Right lobe of liver (tissue), 6 donors: ENCODE results near the gene FILIP1. TPM values are rescaled to one million over a fixed set of nuclear protein-coding genes. Genes with fewer than 3 reads are reported as not detected.

Experiments
- ATAC-seq, 4 donors: fragments of 200-7000 bp; cut with Tn5 transposase; one replicate each; pipeline ENCODE4 v1.9.1; 2020; ENCODE audit warnings: mild to moderate bottlenecking in 4 of 4, moderate library complexity in 4 of 4
- DNase-seq, 3 donors: peaks; one replicate each; pipeline ENCODE4 v3.0.0-alpha.2; 2020
- H3K27ac ChIP-seq, 3 donors: fragments of 200-600 bp; one replicate each; pipeline ENCODE4 v1.8.0; 2022
- H3K27me3 ChIP-seq, 2 donors: fragments of 200-600 bp; one replicate each; pipeline ENCODE4 v1.8.0; 2022
- H3K36me3 ChIP-seq, 4 donors: fragments of 200-600 bp; sonication (generic) in 1 of 4; one replicate each; pipeline versions ENCODE4 v1.5.1 to v1.8.0; 2017 to 2022; ENCODE audit warnings: control low read depth in 1 of 4
- H3K4me1 ChIP-seq, 4 donors: fragments of 200-600 bp; sonication (generic) in 1 of 4; one replicate each; pipeline versions ENCODE4 v1.5.1 to v1.8.0; 2017 to 2022; ENCODE audit warnings: control low read depth in 1 of 4
- H3K4me3 ChIP-seq, 3 donors: fragments of 200-600 bp; one replicate each; pipeline ENCODE4 v1.8.0; 2022
- H3K9me3 ChIP-seq, 4 donors: fragments of 200-600 bp; sonication (generic) in 1 of 4; one replicate each; pipeline versions ENCODE4 v1.5.1 to v1.8.0; 2017 to 2022; ENCODE audit warnings: control low read depth in 1 of 4
- POLR2A ChIP-seq: fragments of 450-650 bp; IDR thresholded peaks from one replicate; pipeline ENCODE4 v1.6.1; 2017; ENCODE audit warnings: antibody characterized with exemption, mild to moderate bottlenecking
- WGBS: methylation state at CpG from one replicate; pipeline ENCODE4 v1.1.6; 2018; ENCODE audit warnings: low coverage, low lambda C conversion rate; ENCODE audit not compliant: insufficient coverage; ENCODE audit errors: missing lambda C conversion rate; 5-methylcytosine and 5-hydroxymethylcytosine counted together
- intact Hi-C, 2 donors: fragments of 100-400 bp; cut with DNase I; formaldehyde crosslinking; loops; one replicate each; pipeline versions ENCODE4 v1.11.2 to v1.14.1; 2022
- total RNA-seq, 6 experiments: library from RNA; depleted of rRNA in 2 of 6; stranded (reverse); fragments of >200 nt in 2 of 6; fragmentation: NEBNext Ultra II Directional in 3 of 6; extraction: Animal tissue kit (Norgen Biotek cat#: 25700) in 3 of 6; gene quantifications; one replicate each; pipeline versions ENCODE4 v1.1.0 to v1.2.4, GENCODE V29; 2016 to 2023
- TF ChIP-seq, protein P1 (sequence below), 4 donors: fragments of 200-600 bp in 3 of 4; fragments of 450-650 bp in 1 of 4; IDR thresholded peaks; one replicate each; pipeline versions ENCODE4 v1.5.1 to v1.8.0; 2016 to 2022; ENCODE audit warnings: antibody characterized with exemption in 4 of 4, mild to moderate bottlenecking in 2 of 4
- donor health status: DM: no; HTN: yes; CAD: no.
- donor health status: DM: no; HTN: no; CAD: no.
- donor health status: DM: no; HTN: no; CAD: no.
- donor health status: DM: no; HTN: yes; CAD: no.
- donor health status: DM: no; HTN: yes; CAD: no.

Gene FILIP1
- total RNA-seq, 6 experiments from 2014 or later, result 0.95 to 2.2 (median 1.6) TPM

DNA sequence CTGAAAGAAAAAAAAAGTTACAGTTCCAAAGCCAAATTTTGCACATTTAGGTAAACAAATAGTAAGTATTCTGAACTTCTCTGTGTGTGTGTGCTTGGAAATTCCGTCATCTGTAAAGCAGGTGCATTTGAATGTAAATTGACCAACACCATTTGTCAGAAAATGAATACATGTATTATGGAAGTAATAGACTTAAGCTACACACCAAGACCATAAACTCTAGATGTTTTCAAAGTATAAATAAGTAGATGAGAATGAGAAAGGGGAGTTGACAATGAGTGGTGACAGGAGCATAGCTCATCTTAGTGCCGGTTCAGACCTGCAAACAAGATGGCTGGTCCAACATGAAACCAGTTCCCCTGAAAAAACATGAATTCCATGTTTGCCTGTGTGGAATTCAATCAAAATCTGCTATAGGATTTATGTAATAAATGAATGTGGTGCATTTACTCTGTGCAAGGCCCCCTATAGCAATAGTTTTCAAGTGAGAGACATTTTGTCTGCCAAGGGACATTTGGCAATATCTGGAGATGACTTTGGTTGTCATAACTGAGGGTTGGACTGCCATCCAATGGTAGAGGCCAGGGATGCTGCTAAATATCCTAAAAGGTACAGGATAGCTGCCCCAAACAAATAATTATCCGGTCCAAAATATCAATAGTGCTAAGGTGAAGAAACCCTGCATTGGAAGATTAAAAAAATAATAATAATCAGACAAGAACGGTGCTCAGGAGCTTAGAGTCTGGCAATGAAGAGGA, 11.0 kb upstream of the FILIP1 start:
- 68% methylated on average over 4 of the region's 4 CpGs for WGBS
- Histone ChIP-seq H3K9me3 (no peaks in the 10 kb centered on the region), H3K27me3 (no peaks in the 10 kb centered on the region), H3K4me3 (no peak overlapping the region), H3K4me1 (no peaks in the 10 kb centered on the region), H3K27ac (no peak overlapping the region), H3K36me3 (no peaks in the 10 kb centered on the region)
- intact Hi-C loops, result no loop called here
- TF ChIP-seq, protein P1, sequence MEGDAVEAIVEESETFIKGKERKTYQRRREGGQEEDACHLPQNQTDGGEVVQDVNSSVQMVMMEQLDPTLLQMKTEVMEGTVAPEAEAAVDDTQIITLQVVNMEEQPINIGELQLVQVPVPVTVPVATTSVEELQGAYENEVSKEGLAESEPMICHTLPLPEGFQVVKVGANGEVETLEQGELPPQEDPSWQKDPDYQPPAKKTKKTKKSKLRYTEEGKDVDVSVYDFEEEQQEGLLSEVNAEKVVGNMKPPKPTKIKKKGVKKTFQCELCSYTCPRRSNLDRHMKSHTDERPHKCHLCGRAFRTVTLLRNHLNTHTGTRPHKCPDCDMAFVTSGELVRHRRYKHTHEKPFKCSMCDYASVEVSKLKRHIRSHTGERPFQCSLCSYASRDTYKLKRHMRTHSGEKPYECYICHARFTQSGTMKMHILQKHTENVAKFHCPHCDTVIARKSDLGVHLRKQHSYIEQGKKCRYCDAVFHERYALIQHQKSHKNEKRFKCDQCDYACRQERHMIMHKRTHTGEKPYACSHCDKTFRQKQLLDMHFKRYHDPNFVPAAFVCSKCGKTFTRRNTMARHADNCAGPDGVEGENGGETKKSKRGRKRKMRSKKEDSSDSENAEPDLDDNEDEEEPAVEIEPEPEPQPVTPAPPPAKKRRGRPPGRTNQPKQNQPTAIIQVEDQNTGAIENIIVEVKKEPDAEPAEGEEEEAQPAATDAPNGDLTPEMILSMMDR (IDR thresholded peaks at IDR 0.05), result no peak
- no peak for TF ChIP-seq POLR2A
- ATAC-seq (no peak), DNase-seq (no peak)

DNA sequence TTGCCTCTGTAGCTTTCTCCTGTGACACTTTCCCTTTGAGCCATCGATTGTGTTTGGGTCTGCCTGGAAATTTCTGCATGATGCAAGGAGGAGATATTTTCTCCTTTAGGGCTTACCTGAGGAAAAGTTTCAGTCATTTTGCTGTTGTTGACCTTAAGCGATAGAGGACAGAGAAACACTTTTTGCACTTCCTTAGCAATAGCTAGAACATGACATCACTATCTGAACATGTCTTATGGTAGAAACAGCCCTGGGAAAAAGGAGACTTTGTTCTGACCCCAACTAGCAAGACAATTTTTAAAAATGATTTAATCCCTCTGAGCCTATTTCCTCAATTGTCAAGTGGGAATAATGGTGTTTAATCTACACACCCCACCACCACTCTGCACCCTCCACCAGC, 9.7 kb upstream of the FILIP1 start:
- no peaks in the 10 kb centered on the region for H3K36me3 ChIP-seq
- 62% methylated on average over 2 of the region's 2 CpGs for WGBS
- H3K9me3 ChIP-seq, result no peaks in the 10 kb centered on the region
- ATAC-seq (peak in 1 of 4 donors; percentile 24), DNase-seq (no peak)
- TF ChIP-seq, protein P1 (IDR thresholded peaks at IDR 0.05), result no peak
- no peak for TF ChIP-seq POLR2A
- H3K27ac ChIP-seq, result no peak overlapping the region
- H3K27me3 ChIP-seq, result no peaks in the 10 kb centered on the region
- H3K4me1 ChIP-seq, result no peaks in the 10 kb centered on the region
- intact Hi-C loops, result no loop called here
- no peak overlapping the region for H3K4me3 ChIP-seq

DNA sequence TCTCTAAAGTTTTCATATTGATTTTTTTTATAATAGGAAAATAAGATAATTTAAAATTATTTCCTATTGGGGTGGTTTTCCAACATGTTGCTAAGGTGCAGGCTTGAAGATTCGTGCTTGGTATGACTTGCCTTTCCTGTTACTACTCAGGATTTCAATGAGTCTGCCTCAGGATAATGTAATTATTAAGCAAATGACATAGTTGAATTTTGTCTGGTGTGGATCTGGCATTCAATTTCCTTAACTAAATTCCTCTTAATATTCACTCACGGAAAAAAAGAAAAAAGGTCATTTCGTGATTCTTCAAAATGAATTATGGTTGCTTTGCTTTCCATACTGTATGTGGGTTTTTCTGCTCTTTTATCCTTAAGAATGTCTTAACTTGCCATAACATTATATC, 9.3 kb upstream of the FILIP1 start:
- ATAC-seq (no peak), DNase-seq (no peak)
- H3K36me3 ChIP-seq, result no peaks in the 10 kb centered on the region
- no peaks in the 10 kb centered on the region for H3K27me3 ChIP-seq
- intact Hi-C loops, result no loop called here
- TF ChIP-seq, protein P1 (IDR thresholded peaks at IDR 0.05), result no peak
- no peak overlapping the region for H3K4me3 ChIP-seq
- no peak overlapping the region for H3K27ac ChIP-seq
- H3K4me1 ChIP-seq, result no peaks in the 10 kb centered on the region
- H3K9me3 ChIP-seq, result no peaks in the 10 kb centered on the region
- WGBS, result 65% methylated on average over 3 of the region's 3 CpGs

DNA sequence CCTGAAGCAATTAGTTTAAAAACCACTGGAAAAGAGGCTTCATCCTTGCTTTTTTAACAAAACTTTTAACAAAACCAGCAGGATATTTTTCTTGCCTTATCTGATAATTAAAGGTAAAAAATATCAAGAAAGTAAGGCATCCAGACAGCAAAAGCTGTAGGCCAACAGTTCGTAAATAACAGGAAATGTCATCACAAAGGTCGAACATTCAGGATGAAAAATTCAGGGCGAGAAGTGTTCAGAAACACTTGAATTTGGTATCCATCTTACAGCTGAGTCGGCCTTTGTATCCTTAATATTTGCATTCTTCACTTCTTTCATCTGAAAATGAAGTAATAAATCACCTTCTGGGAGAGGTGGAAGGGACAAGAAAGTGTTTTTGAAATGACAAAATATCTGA, 8.2 kb upstream of the FILIP1 start:
- Histone ChIP-seq H3K36me3 (no peaks in the 10 kb centered on the region), H3K27ac (no peak overlapping the region), H3K4me3 (no peak overlapping the region), H3K4me1 (no peaks in the 10 kb centered on the region), H3K27me3 (no peaks in the 10 kb centered on the region), H3K9me3 (no peaks in the 10 kb centered on the region)
- intact Hi-C loops, result no loop called here
- no peak for TF ChIP-seq POLR2A
- TF ChIP-seq, protein P1 (IDR thresholded peaks at IDR 0.05), result no peak
- ATAC-seq (no peak), DNase-seq (no peak)
- 27% methylated on average over 4 of the region's 4 CpGs for WGBS
